Measurements from ENCODE around the gene HCN3. TPM values are rescaled to one million over a fixed set of nuclear protein-coding genes. Genes with fewer than 3 reads are reported as not detected.

The HCN3 gene
- total and polyA plus RNA-seq, 2 donors from 2014 or later: 3.3 to 4.5 TPM

DNA sequence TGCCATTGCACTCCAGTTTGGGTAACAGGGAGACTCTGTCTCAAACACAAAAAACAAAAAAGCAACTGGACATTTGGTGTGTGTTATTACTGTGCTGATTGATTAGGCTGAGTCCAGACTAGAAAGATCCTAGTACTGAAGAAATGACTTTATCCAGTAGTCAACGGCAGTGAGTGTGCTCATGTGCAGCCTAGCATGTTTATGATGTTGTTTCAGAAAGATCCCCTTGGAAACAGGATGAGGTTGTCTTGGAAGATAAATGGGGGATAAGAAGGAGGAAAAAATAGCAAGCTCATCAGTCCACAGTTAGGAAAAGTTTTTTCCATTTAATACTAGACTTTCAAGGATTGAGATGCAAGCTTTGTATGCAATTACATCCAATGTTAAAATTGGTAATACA, 57.7 kb downstream of the HCN3 start:
- peak in 2 of 5 donors; percentile 72 to 74 for DNase-seq
- H3K9ac ChIP-seq (ENCODE audit: low read length in 3 of 3): no peak overlapping the region
- H3K27me3 ChIP-seq (ENCODE audit: control insufficient read depth, insufficient read depth, low read length): no peaks in the 10 kb centered on the region
- H3K27ac ChIP-seq (ENCODE audit: low read depth in 2 of 2, low read length in 2 of 2): no peak overlapping the region
- TF ChIP-seq, protein P1, sequence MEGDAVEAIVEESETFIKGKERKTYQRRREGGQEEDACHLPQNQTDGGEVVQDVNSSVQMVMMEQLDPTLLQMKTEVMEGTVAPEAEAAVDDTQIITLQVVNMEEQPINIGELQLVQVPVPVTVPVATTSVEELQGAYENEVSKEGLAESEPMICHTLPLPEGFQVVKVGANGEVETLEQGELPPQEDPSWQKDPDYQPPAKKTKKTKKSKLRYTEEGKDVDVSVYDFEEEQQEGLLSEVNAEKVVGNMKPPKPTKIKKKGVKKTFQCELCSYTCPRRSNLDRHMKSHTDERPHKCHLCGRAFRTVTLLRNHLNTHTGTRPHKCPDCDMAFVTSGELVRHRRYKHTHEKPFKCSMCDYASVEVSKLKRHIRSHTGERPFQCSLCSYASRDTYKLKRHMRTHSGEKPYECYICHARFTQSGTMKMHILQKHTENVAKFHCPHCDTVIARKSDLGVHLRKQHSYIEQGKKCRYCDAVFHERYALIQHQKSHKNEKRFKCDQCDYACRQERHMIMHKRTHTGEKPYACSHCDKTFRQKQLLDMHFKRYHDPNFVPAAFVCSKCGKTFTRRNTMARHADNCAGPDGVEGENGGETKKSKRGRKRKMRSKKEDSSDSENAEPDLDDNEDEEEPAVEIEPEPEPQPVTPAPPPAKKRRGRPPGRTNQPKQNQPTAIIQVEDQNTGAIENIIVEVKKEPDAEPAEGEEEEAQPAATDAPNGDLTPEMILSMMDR (IDR thresholded peaks at IDR 0.05; ENCODE audit: borderline replicate concordance, extremely low read depth, insufficient read depth): no peak
- no peak overlapping the region for H3K4me3 ChIP-seq (ENCODE audit: low read length in 3 of 3)
- peaks cover 0 to 3% (median 0%) of the 10 kb centered on the region in 3 donors for H3K4me1 ChIP-seq (ENCODE audit: control insufficient read depth in 2 of 3, insufficient read depth in 2 of 3, low read depth in 1 of 3, low read length in 3 of 3)
- FAIRE-seq: no peak
- peaks cover 24 to 50% (median 29%) of the 10 kb centered on the region in 3 donors for H3K36me3 ChIP-seq (ENCODE audit: control insufficient read depth in 2 of 3, insufficient read depth in 3 of 3, low read length in 3 of 3)
- intact Hi-C loops (cut with DNase I): no loop called here
- H3K9me3 ChIP-seq (ENCODE audit: control insufficient read depth in 2 of 3, insufficient read depth in 1 of 3, low read length in 3 of 3): no peaks in the 10 kb centered on the region

Other genes with a start within 250 kb of the HCN3 start
- gene DCST2, start 243.7 kb upstream of the HCN3 start, total RNA-seq: 1.4 TPM
- 0.43 TPM for gene DCST2, start 243.7 kb upstream of the HCN3 start, polyA plus RNA-seq (ENCODE audit: insufficient read depth, low read depth, low replicate concordance)
- not detected for gene DCST1, start 243.6 kb upstream of the HCN3 start, total RNA-seq
- not detected for gene DCST1, start 243.6 kb upstream of the HCN3 start, polyA plus RNA-seq (ENCODE audit: insufficient read depth, low read depth, low replicate concordance)
- gene ADAM15, start 226.1 kb upstream of the HCN3 start, total RNA-seq: 152 TPM
- gene ADAM15, start 226.1 kb upstream of the HCN3 start, polyA plus RNA-seq (ENCODE audit: insufficient read depth, low read depth, low replicate concordance): 68.4 TPM
- gene EFNA4, start 213.7 kb upstream of the HCN3 start, total RNA-seq: 7.6 TPM
- 11.8 TPM for gene EFNA4, start 213.7 kb upstream of the HCN3 start, polyA plus RNA-seq (ENCODE audit: insufficient read depth, low read depth, low replicate concordance)
- gene EFNA3, start 198.6 kb upstream of the HCN3 start, total RNA-seq: 1.7 TPM
- gene EFNA3, start 198.6 kb upstream of the HCN3 start, polyA plus RNA-seq (ENCODE audit: insufficient read depth, low read depth, low replicate concordance): 1.2 TPM
- gene EFNA1, start 149.6 kb upstream of the HCN3 start, total RNA-seq: 133 TPM
- 61.1 TPM for gene EFNA1, start 149.6 kb upstream of the HCN3 start, polyA plus RNA-seq (ENCODE audit: insufficient read depth, low read depth, low replicate concordance)
- 34.8 TPM for gene SLC50A1, start 141.6 kb upstream of the HCN3 start, total RNA-seq
- 61.8 TPM for gene SLC50A1, start 141.6 kb upstream of the HCN3 start, polyA plus RNA-seq (ENCODE audit: insufficient read depth, low read depth, low replicate concordance)
- 84.4 TPM for gene DPM3, start 136.9 kb upstream of the HCN3 start, total RNA-seq
- gene DPM3, start 136.9 kb upstream of the HCN3 start, polyA plus RNA-seq (ENCODE audit: insufficient read depth, low read depth, low replicate concordance): 237 TPM
- 198 TPM for gene KRTCAP2, start 104.2 kb upstream of the HCN3 start, total RNA-seq
- 351 TPM for gene KRTCAP2, start 104.2 kb upstream of the HCN3 start, polyA plus RNA-seq (ENCODE audit: insufficient read depth, low read depth, low replicate concordance)
- 2.1 TPM for gene TRIM46, start 103.6 kb upstream of the HCN3 start, total RNA-seq
- 0.28 TPM for gene TRIM46, start 103.6 kb upstream of the HCN3 start, polyA plus RNA-seq (ENCODE audit: insufficient read depth, low read depth, low replicate concordance)
- 33.0 TPM for gene THBS3, start 69.6 kb upstream of the HCN3 start, total RNA-seq
- 21.4 TPM for gene THBS3, start 69.6 kb upstream of the HCN3 start, polyA plus RNA-seq (ENCODE audit: insufficient read depth, low read depth, low replicate concordance)
- 38.8 TPM for gene MTX1, start 68.8 kb upstream of the HCN3 start, total RNA-seq
- 86.9 TPM for gene MTX1, start 68.8 kb upstream of the HCN3 start, polyA plus RNA-seq (ENCODE audit: insufficient read depth, low read depth, low replicate concordance)
- gene ENTREP3, start 22.0 kb upstream of the HCN3 start, total RNA-seq: 22.8 TPM
- gene ENTREP3, start 22.0 kb upstream of the HCN3 start, polyA plus RNA-seq (ENCODE audit: insufficient read depth, low read depth, low replicate concordance): 19.8 TPM
- gene SCAMP3, start 15.1 kb upstream of the HCN3 start, total RNA-seq: 66.7 TPM
- 89.1 TPM for gene SCAMP3, start 15.1 kb upstream of the HCN3 start, polyA plus RNA-seq (ENCODE audit: insufficient read depth, low read depth, low replicate concordance)
- gene CLK2, start 4.0 kb upstream of the HCN3 start, total RNA-seq: 59.7 TPM
- 28.9 TPM for gene CLK2, start 4.0 kb upstream of the HCN3 start, polyA plus RNA-seq (ENCODE audit: insufficient read depth, low read depth, low replicate concordance)
- gene PKLR, start 24.0 kb downstream of the HCN3 start, total RNA-seq: 0.82 TPM
- gene PKLR, start 24.0 kb downstream of the HCN3 start, polyA plus RNA-seq (ENCODE audit: insufficient read depth, low read depth, low replicate concordance): 19.9 TPM
- gene FDPS, start 31.4 kb downstream of the HCN3 start, total RNA-seq: 112 TPM
- gene FDPS, start 31.4 kb downstream of the HCN3 start, polyA plus RNA-seq (ENCODE audit: insufficient read depth, low read depth, low replicate concordance): 184 TPM
- 32.7 TPM for gene RUSC1, start 43.4 kb downstream of the HCN3 start, total RNA-seq
- gene RUSC1, start 43.4 kb downstream of the HCN3 start, polyA plus RNA-seq (ENCODE audit: insufficient read depth, low read depth, low replicate concordance): 29.7 TPM